Loucy (cell line): Measurements from ENCODE around the gene EIF2S2.

ENCODE experiments used
- CTCF ChIP-seq: fragments of 200-600 bp; sonication (generic); conservative IDR thresholded peaks from 2 replicates; pipeline ENCODE4 v1.5.1; 2014; ENCODE audit warnings: mild to moderate bottlenecking, antibody characterized with exemption, low read length
- EZH2phosphoT487 ChIP-seq: fragments of 200-600 bp; IDR thresholded peaks from 2 replicates; pipeline ENCODE4 v1.6.1; 2018; ENCODE audit warnings: antibody characterized with exemption, mild to moderate bottlenecking, moderate library complexity, borderline replicate concordance

GRCh38 chr20:34058831-34059230, 53.2 kb downstream of the EIF2S2 start:
- TF ChIP-seq CTCF, result no peak
- TF ChIP-seq EZH2phosphoT487, result no peak
